Right ventricle myocardium superior (tissue), 1 donor: Measurements from ENCODE around the gene ALDH1B1. TPM values are rescaled to one million over a fixed set of nuclear protein-coding genes. Genes with fewer than 3 reads are reported as not detected.

Source experiments
- ATAC-seq: fragments of 200-7000 bp; cut with Tn5 transposase; one replicate; pipeline ENCODE4 v1.9.1; 2020; ENCODE audit warnings: mild to moderate bottlenecking; ENCODE audit not compliant: poor library complexity
- DNase-seq: peaks from one replicate; pipeline ENCODE4 v3.0.0-alpha.2; 2020
- intact Hi-C: fragments of 100-400 bp; cut with DNase I; formaldehyde crosslinking; loops from one replicate; pipeline ENCODE4 v1.11.2; 2022
- long read RNA-seq: library from polyadenylated mRNA; unstranded; transcript quantifications from one replicate; pipeline ENCODE4 v2.0.0, GENCODE V29; 2021
- total RNA-seq: library from RNA; stranded (reverse); fragmentation: NEBNext Ultra II Directional; extraction: Animal tissue kit (Norgen Biotek cat#: 25700); gene quantifications from one replicate; pipeline ENCODE4 v1.2.1, GENCODE V29; 2021
- donor health status: DM: no; HTN: yes; CAD: no; lungs with severe emphysema.

The ALDH1B1 gene
- 16.8 TPM for total RNA-seq
- long read RNA-seq, transcript ALDH1B1-201 (2 exons, 3,066 nt), result major isoform, 60 of 66 reads
- long read RNA-seq, partial matches to known transcripts, result 0 of 66 reads
- long read RNA-seq, other reads (novel, unspliced or antisense), result 6 of 66 reads

DNA sequence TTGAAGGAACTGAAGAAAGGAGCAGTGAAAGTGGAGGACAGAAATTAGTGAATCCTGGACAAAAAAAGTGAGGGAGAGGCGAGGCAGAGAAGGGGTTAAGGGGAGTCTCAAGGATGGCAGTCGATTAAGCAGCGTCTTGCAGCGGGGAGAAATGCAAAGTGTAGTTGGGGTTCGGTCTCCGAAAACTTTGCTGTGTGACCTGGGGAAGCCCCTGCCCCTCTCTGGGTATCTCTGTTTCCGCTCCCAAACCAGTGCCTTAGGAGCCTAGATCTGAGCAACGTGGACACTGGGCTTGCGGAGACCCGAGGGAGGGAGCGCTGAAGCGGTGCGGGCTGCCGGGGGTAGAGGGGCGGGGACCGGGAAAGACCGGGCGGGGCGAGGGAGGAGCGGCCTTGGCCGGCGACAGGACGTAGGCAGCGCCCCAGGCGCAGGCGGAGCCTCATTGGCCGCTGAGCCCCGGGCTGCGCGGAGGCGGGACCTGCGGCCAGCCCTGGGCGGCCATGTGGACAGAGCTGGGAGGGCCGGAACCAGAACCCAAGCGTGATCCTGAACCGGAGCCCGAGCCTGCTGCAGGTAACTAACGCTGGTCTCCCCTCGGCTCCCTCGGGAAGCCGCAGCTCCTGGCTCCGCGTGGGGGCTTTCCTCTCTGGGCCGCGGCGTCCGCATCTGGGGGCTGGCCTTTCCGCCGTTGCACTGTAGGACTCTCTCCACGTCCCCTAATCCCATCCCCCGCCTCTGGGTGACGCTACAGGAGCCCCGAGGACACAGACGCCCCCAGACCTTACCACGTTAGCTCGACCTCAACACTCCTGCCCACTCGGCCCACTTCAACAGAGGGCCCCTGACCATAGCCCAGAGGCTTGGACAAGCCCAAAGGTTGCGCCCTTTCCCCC lies at the start of gene ALDH1B1:
Gene ALDH1B1 (plus strand): TSS at position 468 of the 893 bp plus-strand sequence. CDS start 3,047 bp downstream, outside the sequence.
- peak; percentile 91 for DNase-seq
- intact Hi-C loops, result no loop called here
- peak; percentile 100 for ATAC-seq

DNA sequence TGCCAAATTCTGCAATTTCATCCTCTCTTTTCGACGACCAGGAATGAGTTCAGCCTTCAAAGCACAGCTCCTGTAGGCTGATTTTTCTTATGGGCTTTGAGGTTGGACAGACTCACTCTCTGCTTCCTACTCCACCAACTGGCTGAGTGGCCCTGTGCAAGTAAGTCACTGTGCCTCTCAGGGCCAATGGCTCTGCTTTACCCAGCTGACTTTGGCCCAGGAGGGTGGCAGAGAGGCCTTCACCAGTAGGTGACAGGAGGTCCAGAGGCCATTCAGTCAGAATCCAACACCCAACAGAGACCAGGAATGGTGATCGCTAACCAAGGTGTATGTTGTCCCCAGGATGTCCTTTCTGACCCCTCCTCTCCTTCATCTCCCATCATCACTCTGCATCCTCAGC lies 49.5 kb upstream of the ALDH1B1 start:
- intact Hi-C loops, result no loop called here
- no peak for ATAC-seq
- no peak for DNase-seq

DNA sequence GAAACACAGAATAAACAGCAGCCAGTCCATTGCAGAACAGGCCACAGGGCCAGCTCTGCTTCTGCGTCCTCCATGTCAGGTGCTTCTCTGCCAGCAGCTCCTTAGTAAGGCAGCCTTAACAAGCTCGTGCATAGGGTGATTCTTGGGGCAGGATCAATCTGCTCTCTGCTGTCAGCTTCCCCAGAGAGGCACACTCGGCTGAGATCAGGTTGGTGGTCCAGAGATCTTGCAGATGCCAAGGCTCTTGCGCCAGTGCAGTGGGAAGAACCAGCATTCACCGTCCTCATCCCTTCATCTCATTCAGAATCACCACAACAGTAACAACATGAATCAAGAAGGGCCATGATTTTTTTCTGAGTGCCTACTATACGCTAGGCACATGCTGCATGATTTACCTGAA lies 49.0 kb upstream of the ALDH1B1 start:
- no peak for ATAC-seq
- intact Hi-C loops, result no loop called here
- DNase-seq, result no peak

DNA sequence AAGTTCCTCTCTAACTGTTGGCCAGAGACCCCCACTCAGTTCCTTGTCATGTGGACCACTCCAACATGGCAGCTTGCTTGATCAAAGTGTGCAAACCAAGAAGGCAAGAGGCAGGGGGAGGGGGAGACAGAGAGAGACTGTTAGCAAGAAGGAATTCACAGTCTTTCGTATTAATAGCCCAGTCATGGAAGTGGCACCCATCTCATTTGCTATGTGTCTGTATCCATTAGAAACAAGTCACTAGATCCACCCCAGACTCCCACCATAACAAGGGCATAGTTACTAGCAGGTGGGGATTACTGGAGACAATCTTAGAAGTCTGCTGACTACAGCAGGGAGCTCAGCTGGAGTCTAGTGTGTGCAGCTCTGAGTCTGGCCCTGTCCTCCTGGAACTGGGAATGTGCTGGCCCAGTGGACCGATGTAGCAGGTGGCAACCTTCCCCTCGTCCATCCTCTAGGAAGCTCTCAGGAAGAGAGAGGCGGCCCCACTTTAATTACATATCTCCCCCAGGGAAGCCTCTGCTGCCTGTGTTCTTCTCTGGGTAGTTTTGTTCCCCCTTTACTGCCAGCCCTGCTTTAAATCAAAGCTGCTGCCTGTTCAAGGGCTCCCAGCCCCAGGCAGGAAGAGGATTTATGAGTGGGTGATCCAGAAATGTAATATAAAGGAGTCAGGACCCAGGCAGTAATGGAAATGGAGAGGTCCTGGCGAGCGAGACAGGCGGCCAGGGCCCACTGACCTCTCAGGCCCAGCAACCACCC lies 47.8 kb upstream of the ALDH1B1 start:
- ATAC-seq, result no peak
- no peak for DNase-seq
- intact Hi-C loops, result no loop called here

DNA sequence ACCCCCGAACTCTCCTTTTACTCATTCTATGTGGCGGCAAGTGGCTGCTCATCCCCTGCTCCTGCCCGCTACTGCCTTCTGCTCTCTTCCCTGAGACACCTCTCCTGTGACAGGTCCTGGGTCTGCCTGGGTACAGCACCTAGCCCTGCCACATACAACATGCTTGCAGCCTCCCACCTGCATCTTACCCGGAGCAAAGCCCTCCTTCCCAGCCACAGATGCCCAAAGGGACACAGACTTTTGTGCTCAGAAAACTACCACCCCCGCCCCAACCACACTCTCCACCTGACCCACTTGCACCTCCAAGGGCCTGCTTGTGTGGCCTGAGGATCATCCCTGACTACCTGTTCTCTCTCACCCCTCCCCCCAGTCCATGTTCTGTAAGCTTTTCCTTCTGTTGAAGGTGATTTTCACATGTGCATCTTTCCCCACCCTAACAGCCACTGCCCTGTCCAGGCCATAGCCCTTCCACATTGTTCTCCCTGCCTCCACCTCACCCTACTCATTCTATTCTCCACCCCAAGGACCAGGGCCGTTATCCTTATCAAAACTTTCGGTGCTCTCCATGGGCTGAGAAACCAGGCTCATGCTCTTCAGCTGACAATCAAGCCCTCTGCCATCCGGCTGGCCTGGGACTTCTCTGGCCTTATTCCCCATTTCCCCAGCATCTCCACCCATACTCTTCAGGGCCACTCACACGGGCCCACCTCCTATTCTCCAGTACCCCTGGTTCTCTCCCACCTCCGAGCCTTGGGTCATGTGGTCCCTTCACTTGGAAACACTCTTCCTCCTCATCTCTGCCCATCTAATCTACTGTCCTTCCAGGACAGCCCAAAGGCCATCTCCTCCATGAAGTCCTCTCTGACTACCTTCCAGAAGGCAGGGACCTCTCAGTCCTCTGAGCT lies 46.4 kb upstream of the ALDH1B1 start:
- DNase-seq (no peak), ATAC-seq (no peak)
- intact Hi-C loops, result no loop called here

DNA sequence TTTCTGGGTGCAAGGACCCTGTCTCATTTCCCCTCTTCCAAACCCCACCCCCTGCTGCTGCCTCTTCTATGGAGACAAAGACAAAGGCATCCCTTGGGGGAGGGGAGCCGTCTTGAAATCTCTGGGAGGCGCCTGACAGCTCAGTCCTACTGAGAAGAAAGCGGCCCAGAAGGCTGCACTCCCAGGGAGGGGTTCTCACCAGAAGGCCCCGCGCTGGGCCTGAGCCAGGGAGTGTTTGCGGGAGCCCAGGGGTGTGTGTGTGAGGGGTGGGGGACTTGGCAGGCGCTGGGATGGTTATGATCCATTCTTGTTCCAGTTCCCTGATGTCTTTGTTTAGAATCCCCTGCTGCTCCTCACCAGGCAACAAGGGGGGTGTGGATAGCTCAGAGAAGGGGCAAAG lies 45.7 kb upstream of the ALDH1B1 start:
- DNase-seq (no peak), ATAC-seq (no peak)
- intact Hi-C loops, result no loop called here

DNA sequence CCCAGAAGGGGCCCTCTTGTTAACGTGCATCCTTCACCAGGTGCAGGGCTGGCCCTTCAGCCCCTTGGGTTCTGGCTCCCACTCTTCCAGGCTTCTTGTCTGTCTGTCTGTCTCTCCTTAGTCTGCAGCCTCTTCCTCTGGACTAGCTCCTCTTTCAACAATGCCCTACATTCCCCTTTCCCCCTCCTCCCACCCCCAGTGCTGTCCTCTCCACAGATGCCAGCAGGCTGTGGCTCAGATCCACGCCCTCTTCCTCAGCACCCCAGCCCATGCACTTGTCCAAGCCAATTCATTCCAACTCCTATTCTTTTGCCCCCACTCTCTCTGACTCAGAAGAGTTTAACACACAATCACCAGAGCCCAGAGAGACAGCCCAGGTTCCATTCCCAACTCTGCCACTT lies 45.2 kb upstream of the ALDH1B1 start:
- no peak for ATAC-seq
- DNase-seq, result no peak
- intact Hi-C loops, result no loop called here

DNA sequence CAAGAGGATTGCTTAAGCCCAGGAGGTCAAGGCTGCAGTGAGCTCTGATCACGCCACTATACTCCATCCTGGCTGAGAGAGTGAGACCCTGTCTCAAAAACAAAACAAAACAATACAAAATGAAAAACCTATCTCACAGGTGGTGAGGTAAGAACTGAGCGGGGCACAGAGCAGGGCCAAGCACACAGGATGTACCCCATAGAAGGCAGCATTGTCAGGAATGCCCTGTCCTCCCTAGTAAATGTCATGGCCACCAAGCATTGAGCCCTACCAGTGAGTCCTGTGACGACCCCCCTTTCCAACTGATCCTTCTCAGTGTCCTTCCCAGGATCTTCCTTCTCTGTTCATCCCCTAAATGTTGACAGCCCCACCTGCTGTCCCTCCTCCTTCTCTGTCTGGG lies 44.6 kb upstream of the ALDH1B1 start:
- intact Hi-C loops, result no loop called here
- no peak for DNase-seq

DNA sequence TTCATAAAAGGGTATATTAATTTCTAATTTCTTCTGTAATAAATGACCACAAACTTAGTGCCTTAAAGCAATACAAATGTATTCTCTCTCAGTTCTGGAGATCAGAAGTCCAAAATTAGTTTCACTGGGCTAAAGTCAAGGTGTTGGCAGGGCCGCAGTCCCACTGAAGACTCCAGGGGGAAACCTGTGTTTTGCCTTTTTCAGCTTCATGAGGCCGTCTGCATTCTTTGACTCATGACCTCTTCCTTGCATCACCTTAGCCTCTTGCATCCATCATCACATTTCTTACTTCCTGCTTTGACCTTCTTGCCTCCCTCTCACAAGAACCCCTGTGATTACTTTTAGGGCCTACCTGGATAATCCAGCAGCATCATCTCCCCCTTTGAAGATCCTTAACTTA lies 42.0 kb upstream of the ALDH1B1 start:
- DNase-seq (no peak), ATAC-seq (no peak)
- intact Hi-C loops, result no loop called here

More for the DNA sequence above, 44.6 kb upstream of the ALDH1B1 start:
- ATAC-seq, result no peak

DNA sequence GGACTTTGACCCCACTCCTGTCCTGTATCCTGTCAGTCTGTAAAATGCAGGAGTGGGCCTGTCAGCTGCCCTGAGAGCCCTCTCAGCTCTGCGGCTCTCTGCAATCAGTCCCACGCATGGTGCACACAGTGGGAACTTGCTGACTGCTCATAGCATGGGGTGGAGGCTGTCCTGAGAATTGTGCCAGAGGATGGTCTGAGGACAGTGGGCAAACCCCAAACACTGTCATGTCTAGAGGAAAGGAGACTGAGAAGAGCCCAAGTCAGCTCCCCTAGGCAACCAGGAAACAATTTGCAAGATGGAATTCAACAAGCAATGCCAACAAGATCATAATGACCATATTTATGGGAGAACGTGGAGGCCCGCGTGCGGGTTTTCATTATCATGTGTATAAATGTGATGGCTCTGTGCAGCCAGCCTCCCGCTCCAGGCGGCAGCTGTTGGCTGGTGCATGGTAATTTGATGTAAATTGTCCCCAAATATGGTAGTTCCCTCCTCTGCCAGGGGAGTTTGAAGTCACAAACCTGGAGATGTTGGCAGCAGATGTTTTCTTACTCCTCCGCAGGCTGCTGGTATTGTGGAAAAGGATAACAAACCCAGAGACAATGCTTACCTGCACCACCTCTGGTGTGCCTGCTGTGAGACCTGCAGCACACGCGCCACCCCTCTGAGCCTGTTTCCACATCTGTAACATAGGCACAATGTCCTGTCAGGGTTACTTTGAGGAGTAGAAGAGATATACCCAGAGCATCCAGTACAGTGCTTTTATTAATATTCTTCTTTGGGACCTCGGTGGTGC lies 39.8 kb upstream of the ALDH1B1 start:
- ATAC-seq (no peak), DNase-seq (no peak)
- intact Hi-C loops, result no loop called here

DNA sequence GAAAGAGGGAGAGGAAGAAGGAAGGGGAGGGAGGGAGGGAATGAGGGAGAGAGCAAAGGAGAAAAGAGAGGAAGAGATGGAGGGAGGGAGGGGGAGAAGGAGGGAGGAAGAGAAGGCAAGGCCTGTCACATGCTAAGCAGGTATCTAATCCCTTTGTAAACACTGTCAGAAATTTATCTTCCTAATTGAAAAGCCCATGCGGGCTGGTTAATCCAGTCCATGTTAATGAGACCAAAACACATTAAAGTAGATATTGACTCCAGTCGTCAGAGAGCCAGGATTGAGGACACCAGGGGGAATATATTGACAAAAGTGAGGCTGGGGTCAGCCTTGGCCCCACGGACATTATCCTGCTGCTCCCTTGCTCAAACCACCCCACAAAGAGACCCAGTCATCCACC lies 37.4 kb upstream of the ALDH1B1 start:
- intact Hi-C loops, result no loop called here
- DNase-seq, result no peak
- ATAC-seq, result no peak

DNA sequence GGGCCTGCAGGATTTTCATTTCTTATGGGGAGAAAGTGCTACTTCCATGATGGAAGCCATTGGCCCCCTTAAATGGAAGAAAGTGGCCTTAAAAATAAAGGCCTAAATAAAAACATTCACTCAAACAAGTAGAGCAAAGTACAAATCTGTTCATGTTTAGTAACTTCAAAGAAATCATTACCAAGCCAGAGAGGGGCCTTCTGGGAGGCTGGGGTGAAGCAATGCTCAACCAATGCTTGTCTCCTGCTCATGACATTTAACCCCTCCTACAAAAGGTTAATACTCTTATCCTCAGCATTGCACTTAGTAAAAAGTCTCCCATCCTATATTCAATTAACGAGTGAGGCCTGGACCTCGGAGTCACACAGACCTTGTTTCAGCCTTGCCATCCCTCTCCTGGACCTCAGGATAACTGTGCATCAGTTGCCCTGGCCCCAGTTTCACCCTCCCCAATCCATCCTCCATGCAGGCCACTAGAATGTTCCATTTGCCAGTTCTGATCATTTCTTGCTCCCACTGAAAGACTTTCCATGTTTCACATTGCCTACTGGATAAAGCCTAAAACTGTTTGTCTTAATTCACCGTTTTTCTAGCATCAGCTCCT lies 36.9 kb upstream of the ALDH1B1 start:
- no peak for ATAC-seq
- no peak for DNase-seq
- intact Hi-C loops, result no loop called here

DNA sequence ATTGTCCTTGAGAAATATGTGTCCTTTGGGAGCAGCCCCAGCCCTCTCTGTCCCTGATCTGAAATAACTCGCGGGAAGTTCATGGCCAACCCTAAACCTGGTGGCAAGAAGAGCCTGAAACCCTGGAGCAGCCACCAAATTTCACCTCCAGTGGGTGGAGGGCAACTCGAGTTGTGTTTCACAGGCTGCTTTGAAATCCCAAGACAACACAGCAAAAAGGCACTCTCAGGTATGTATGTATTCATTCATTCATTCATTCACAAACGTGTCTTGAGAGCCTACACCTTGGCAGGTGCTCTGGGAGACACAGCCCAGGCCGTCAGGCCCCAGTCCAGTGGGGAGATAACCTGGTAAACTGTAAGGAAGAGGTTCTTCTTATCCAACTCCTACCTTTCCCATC lies 35.7 kb upstream of the ALDH1B1 start:
- no peak for DNase-seq
- no peak for ATAC-seq
- intact Hi-C loops, result no loop called here

DNA sequence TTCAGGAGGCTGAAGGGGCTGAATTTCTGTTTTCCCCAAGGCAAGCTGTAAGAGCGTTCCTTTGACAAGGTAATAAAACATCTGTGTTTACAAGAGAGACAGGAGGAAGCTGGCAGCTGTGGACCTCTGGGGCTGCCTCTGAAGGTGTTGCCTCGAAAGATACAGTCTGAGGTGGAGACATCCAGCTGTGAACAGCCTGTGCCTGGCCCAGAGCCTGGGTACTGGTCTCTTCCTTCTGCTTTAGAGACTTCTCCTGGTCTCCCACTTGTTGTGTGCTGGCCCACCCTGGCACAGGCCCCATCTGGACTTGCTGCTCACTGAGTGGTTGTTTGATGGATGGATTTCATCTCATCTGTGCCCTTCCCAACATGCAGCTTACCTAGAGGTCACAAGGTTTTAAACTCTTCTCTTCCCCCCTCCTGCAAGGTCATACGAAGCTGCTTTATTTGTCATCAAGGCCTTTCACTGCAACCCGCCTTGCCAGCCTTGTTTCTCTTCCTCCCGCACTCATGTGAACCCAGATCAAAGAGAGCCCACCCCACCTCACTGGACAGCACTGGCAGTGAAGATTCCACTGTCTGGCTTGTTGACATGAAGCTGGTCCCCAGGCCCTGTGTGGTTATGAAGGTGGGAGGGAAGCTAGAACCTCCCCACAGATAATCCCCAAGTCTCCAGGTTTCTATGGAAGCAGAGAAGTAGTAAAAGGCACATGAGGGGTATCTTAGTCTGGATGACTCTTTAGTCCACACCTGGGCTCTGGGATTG lies 35.0 kb upstream of the ALDH1B1 start:
- DNase-seq, result no peak
- intact Hi-C loops, result no loop called here

DNA sequence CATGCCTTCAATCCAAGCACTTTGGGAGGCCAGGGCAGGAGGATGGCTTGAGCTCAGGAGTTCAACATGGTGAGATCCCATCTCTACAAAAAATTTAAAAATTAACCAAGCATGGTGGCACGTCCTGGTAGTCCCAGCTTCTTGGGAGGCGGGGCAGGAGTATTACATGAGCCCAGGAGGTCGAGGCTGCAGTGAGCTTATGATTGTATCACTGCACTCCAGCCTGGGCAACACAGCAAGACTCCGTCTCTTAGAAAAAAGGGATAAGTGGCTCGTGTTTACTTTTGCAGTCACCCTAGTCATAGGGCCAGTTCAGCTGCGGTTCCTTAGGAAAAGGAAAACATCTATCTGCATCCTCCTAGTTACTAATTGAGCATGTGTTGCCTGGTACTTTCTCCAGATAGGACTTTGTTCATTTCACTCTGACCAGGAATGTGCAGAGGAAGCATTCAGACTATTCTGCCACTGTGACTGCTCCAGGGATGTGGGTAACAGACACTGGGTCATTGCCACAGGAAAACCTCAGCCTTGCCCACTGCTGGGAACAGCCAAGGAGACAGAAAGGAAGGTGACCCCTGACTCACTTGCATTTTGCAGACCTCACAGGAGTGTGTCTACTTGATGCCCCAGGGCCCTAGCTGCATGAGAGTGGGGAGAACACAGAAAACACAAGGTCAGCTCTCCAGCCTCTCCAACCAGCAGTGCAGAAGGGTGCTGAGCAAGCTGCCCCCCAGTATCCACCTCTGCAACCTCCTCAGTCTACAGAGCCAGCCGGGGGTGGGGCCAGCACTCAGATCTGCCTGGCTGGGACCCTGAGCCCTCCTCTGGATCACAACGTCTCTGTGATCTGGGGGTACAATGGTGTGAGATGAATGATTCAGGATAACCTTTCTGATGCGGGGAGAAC lies 33.9 kb upstream of the ALDH1B1 start:
- no peak for DNase-seq
- ATAC-seq, result no peak
- intact Hi-C loops, result no loop called here

More for the DNA sequence above, 35.0 kb upstream of the ALDH1B1 start:
- ATAC-seq, result no peak

DNA sequence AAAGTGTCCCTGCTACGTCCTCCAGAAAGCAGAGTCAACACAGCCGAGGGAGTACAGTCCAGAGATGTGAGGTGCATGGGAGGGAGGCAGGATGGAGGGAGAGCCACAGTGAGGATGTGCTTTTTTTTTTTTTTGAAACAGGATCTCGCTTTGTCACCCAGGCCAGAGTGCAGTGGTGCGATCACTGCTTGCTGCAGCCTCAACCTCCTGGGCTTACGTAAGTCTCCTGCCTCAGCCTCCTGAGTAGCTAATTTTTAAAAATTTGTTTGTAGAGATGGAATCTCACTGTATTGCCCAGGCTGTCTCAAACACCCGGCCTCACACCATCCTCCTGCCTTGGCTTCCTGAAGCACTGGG lies 33.2 kb upstream of the ALDH1B1 start:
- ATAC-seq (no peak), DNase-seq (no peak)
- intact Hi-C loops, result no loop called here
